HCT116 (cell line): ENCODE measurements around the gene CDK16. TPM values are rescaled to one million over a fixed set of nuclear protein-coding genes. Genes with fewer than 3 reads are reported as not detected.

Source experiments
- ATAC-seq: fragments of 200-7000 bp; cut with Tn5 transposase; 2 replicates; pipeline ENCODE4 v1.9.1; 2020; ENCODE audit warnings: mild to moderate bottlenecking, moderate library complexity
- BruUV-seq: library from RNA; stranded (reverse); fragments of 400-500 nt; replicated peaks from 2 replicates; lab custom pipeline; 2021; lab: Mats Ljungman, UMichigan
- CTCF ChIA-PET: fragments of 300-600 bp; sonication (Branson Sonifier 250); formaldehyde crosslinking; loops from one replicate; lab custom pipeline; 2021; ENCODE audit warnings: antibody characterized with exemption; lab: Charles Lee
- POLR2A ChIA-PET: fragments of 300-600, 350-600 bp; sonication (Branson Sonifier 250); formaldehyde crosslinking; loops from one replicate; lab custom pipeline; 2021; ENCODE audit warnings: antibody characterized with exemption; lab: Charles Lee
- RAD21 ChIA-PET, 2 experiments: fragments of 300-600 bp; sonication (Branson Sonifier 250); formaldehyde crosslinking; loops; one replicate each; lab custom pipeline; 2023; ENCODE audit warnings: low total read pairs in 2 of 2; ENCODE audit not compliant: uncharacterized antibody in 2 of 2, unreplicated experiment in 2 of 2, low non-redundant PET in 1 of 2; lab: Charles Lee
- DNase-seq: peaks from one replicate; pipeline ENCODE4 v3.0.0-alpha.2; 2010; ENCODE audit warnings: low read depth, low spot score
- H2AFZ ChIP-seq: fragments of 200-600 bp; shearing (Covaris generic), sonication (generic); 2 replicates; pipeline ENCODE4 v1.6.1; 2017; ENCODE audit warnings: low read depth, mixed run types, mixed read lengths, antibody characterized with exemption, low read length; ENCODE audit not compliant: poor library complexity, severe bottlenecking
- H3K27ac ChIP-seq: 2 replicates; pipeline ENCODE4 v1.5.1; 2012; ENCODE audit warnings: low read depth, low read length
- H3K27me3 ChIP-seq: fragments of 200-600 bp; sonication (generic); 2 replicates; pipeline ENCODE4 v1.6.1; 2016; ENCODE audit warnings: mixed run types, low read length, mixed read lengths; ENCODE audit not compliant: insufficient read depth
- H3K36me3 ChIP-seq, 2 experiments: fragments of 200-500 bp in 1 of 2; fragments of 200-600 bp in 1 of 2; sonication (Bioruptor generic) in 1 of 2; sonication (generic) in 1 of 2; 2 replicates each; pipeline versions ENCODE4 v1.5.1 to v1.6.1; 2014 to 2016; ENCODE audit warnings: low read length in 2 of 2, inconsistent platforms in 1 of 2, mixed read lengths in 1 of 2, mixed run types in 1 of 2; ENCODE audit not compliant: insufficient read depth in 2 of 2, control insufficient read depth in 1 of 2
- H3K4me1 ChIP-seq, 2 experiments: fragments of 200-600 bp in 1 of 2; sonication (generic) in 1 of 2; 2 replicates each; pipeline versions ENCODE4 v1.5.1 to v1.6.1; 2012 to 2017; ENCODE audit warnings: low read length in 2 of 2, inconsistent platforms in 1 of 2, mild to moderate bottlenecking in 1 of 2, mixed read lengths in 1 of 2, mixed run types in 1 of 2, moderate library complexity in 1 of 2; ENCODE audit not compliant: insufficient read depth in 2 of 2, control insufficient read depth in 1 of 2
- H3K4me2 ChIP-seq: fragments of 200-600 bp; sonication (generic); 2 replicates; pipeline ENCODE4 v1.6.1; 2017; ENCODE audit warnings: mixed run types, low read length, mixed read lengths
- H3K4me3 ChIP-seq, 2 experiments: fragments of 200-600 bp in 1 of 2; sonication (generic) in 1 of 2; replicated peaks in 1 of 2; 2 replicates each; pipeline ENCODE4 v1.5.1; 2011 to 2016; ENCODE audit warnings: low read length in 2 of 2, control low read depth in 1 of 2, low read depth in 1 of 2, mild to moderate bottlenecking in 1 of 2, mixed read lengths in 1 of 2, mixed run types in 1 of 2
- H3K79me2 ChIP-seq: fragments of 200-600 bp; sonication (generic); 2 replicates; pipeline ENCODE4 v1.6.1; 2017; ENCODE audit warnings: mild to moderate bottlenecking, mixed run types, low read length, moderate library complexity, mixed read lengths; ENCODE audit not compliant: insufficient read depth
- H3K9ac ChIP-seq: fragments of 200-600 bp; sonication (generic); 2 replicates; pipeline ENCODE4 v1.6.1; 2016; ENCODE audit warnings: low read length, mixed read lengths
- H3K9me2 ChIP-seq: fragments of 200-600 bp; sonication (generic), shearing (Covaris generic); 2 replicates; pipeline ENCODE4 v1.6.1; 2017; ENCODE audit warnings: mixed run types, mild to moderate bottlenecking, moderate library complexity; ENCODE audit not compliant: insufficient read depth
- H3K9me3 ChIP-seq, 2 experiments: fragments of 200-500 bp in 1 of 2; fragments of 200-600 bp in 1 of 2; sonication (Bioruptor generic) in 1 of 2; sonication (generic) in 1 of 2; 2 replicates each; pipeline ENCODE4 v1.6.1; 2014 to 2017; ENCODE audit warnings: low read length in 2 of 2, mixed read lengths in 2 of 2, inconsistent platforms in 1 of 2, low read depth in 1 of 2, mild to moderate bottlenecking in 1 of 2, mixed run types in 1 of 2, moderate library complexity in 1 of 2; ENCODE audit not compliant: control insufficient read depth in 1 of 2, insufficient read depth in 1 of 2
- H4K20me1 ChIP-seq: fragments of 200-600 bp; sonication (generic), shearing (Covaris generic); 2 replicates; pipeline ENCODE4 v1.6.1; 2017; ENCODE audit warnings: mixed run types, mild to moderate bottlenecking, moderate library complexity; ENCODE audit not compliant: insufficient read depth
- CBX3 ChIP-seq: IDR thresholded peaks from 2 replicates; pipeline ENCODE4 v1.6.1; 2012; ENCODE audit warnings: low read depth
- CEBPB ChIP-seq: IDR thresholded peaks from 2 replicates; pipeline ENCODE4 v1.6.1; 2012; ENCODE audit warnings: low read depth
- EGR1 ChIP-seq: IDR thresholded peaks from 2 replicates; pipeline ENCODE4 v1.6.1; 2012; ENCODE audit warnings: low read depth
- ELF1 ChIP-seq: IDR thresholded peaks from 2 replicates; pipeline ENCODE4 v1.6.1; 2012; ENCODE audit warnings: low read depth, borderline replicate concordance
- EZH2phosphoT487 ChIP-seq: fragments of 200-600 bp; IDR thresholded peaks from 2 replicates; pipeline ENCODE4 v1.6.1; 2018; ENCODE audit warnings: antibody characterized with exemption, borderline replicate concordance
- FOSL1 ChIP-seq: IDR thresholded peaks from 2 replicates; pipeline ENCODE4 v1.6.1; 2012; ENCODE audit warnings: low read depth
- JUND ChIP-seq: IDR thresholded peaks from 2 replicates; pipeline ENCODE4 v1.6.1; 2012
- POLR2A ChIP-seq: IDR thresholded peaks from 2 replicates; pipeline ENCODE4 v1.7.0; 2011; ENCODE audit warnings: borderline replicate concordance; ENCODE audit not compliant: insufficient read depth, insufficient read length; ENCODE audit errors: extremely low read depth
- POLR2AphosphoS5 ChIP-seq: IDR thresholded peaks from 2 replicates; pipeline ENCODE4 v1.6.1; 2011; ENCODE audit warnings: mild to moderate bottlenecking, low read depth, low read length, moderate library complexity
- RAD21 ChIP-seq: IDR thresholded peaks from 2 replicates; pipeline ENCODE4 v1.6.1; 2012; ENCODE audit warnings: low read depth, mild to moderate bottlenecking
- SP1 ChIP-seq: IDR thresholded peaks from 2 replicates; pipeline ENCODE4 v1.6.1; 2012; ENCODE audit warnings: low read depth
- TCF7L2 ChIP-seq: IDR thresholded peaks from 2 replicates; pipeline ENCODE4 v1.7.0; 2011; ENCODE audit warnings: borderline replicate concordance, inconsistent platforms; ENCODE audit not compliant: insufficient read depth, insufficient read length; ENCODE audit errors: extremely low read depth
- YY1 ChIP-seq: IDR thresholded peaks from 2 replicates; pipeline ENCODE4 v1.6.1; 2011; ENCODE audit warnings: low read length, low read depth, moderate library complexity, mild to moderate bottlenecking; ENCODE audit not compliant: insufficient replicate concordance; ENCODE audit errors: extremely low read depth
- ZBTB33 ChIP-seq: IDR thresholded peaks from 2 replicates; pipeline ENCODE4 v1.6.1; 2011; ENCODE audit warnings: mild to moderate bottlenecking, low read length, moderate library complexity; ENCODE audit not compliant: insufficient replicate concordance; ENCODE audit errors: extremely low read depth
- ZFX ChIP-seq: fragments of 450-650 bp; IDR thresholded peaks from 2 replicates; pipeline ENCODE4 v1.6.1; 2017
- ZNF274 ChIP-seq: fragments of 200-500 bp; sonication (Bioruptor generic); IDR thresholded peaks from 2 replicates; pipeline ENCODE4 v1.6.1; 2014; ENCODE audit warnings: mild to moderate bottlenecking, low read depth, low read length, inconsistent platforms
- intact Hi-C: fragments of 100-400 bp; cut with micrococcal nuclease; formaldehyde crosslinking; loops from 2 replicates; pipeline ENCODE4 v1.10.0; 2022
- total RNA-seq: library from RNA; stranded (reverse); gene quantifications from one replicate; pipeline ENCODE4 v1.2.1, GENCODE V29; 2021; ENCODE audit not compliant: unreplicated experiment
- TF ChIP-seq, protein P1 (sequence below): IDR thresholded peaks from 2 replicates; pipeline ENCODE4 v1.6.1; 2012

CDK16 gene
- total RNA-seq, 1 experiment from 2014 or later: 131 TPM

GRCh38 chrX:47239898-47240545 is 21.5 kb downstream of the CDK16 start:
- H3K4me3 ChIP-seq: no peak overlapping the region
- no peak overlapping the region for H2AFZ ChIP-seq
- peaks cover 22% of the 10 kb centered on the region for H3K79me2 ChIP-seq
- H3K9me3 ChIP-seq: no peaks in the 10 kb centered on the region
- intact Hi-C loops: loop anchor here (10.0 kb wide), 1 partner anchor 55 kb away; no protein-coding TSS in a partner anchor
- H3K9me2 ChIP-seq: no peaks in the 10 kb centered on the region
- ChIA-PET RAD21 (no interaction called here), CTCF (no interaction called here)
- H3K27me3 ChIP-seq: no peaks in the 10 kb centered on the region
- H3K4me1 ChIP-seq: no peaks in the 10 kb centered on the region
- ATAC-seq: no peak
- TF ChIP-seq ZFX (no peak), TCF7L2 (no peak), EGR1 (no peak), CBX3 (no peak), CEBPB (no peak), RAD21 (no peak), ZBTB33 (no peak), YY1 (no peak), JUND (no peak), ZNF274 (no peak), POLR2AphosphoS5 (no peak), ELF1 (no peak), FOSL1 (no peak), SP1 (no peak), EZH2phosphoT487 (no peak), POLR2A (no peak)
- TF ChIP-seq, protein P1, sequence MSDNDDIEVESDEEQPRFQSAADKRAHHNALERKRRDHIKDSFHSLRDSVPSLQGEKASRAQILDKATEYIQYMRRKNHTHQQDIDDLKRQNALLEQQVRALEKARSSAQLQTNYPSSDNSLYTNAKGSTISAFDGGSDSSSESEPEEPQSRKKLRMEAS: no peak
- TF ChIP-seq, all 23 proteins: peak for 0
- H3K36me3 ChIP-seq: no peaks in the 10 kb centered on the region; a peak in 1 of 4 replicates
- no peak for DNase-seq
- H3K4me2 ChIP-seq: no peak overlapping the region
- no TSS peak for BruUV-seq
- POLR2A ChIA-PET: no interaction called here
- H4K20me1 ChIP-seq: no peaks in the 10 kb centered on the region
- H3K27ac ChIP-seq: no peak overlapping the region
- no peak overlapping the region for H3K9ac ChIP-seq
